IMR-90 (cell line): ENCODE measurements around the gene PRR5. TPM values are rescaled to one million over a fixed set of nuclear protein-coding genes. Genes with fewer than 3 reads are reported as not detected.

ENCODE experiments used
- ATAC-seq: fragments of 200-7000 bp; cut with Tn5 transposase; 2 replicates; pipeline ENCODE4 v1.9.1; 2020; ENCODE audit warnings: low read depth, mild to moderate bottlenecking, moderate library complexity
- BruUV-seq: library from RNA; stranded (reverse); fragments of 400-500 nt; replicated peaks from 2 replicates; lab custom pipeline; 2021; lab: Mats Ljungman, UMichigan
- CTCF ChIA-PET: fragments of 300-600 bp; formaldehyde crosslinking; extraction: SDS; loops from one replicate; lab custom pipeline; 2021; ENCODE audit warnings: antibody characterized with exemption; lab: Yijun Ruan, JAX
- POLR2A ChIA-PET: fragments of 300-600 bp; sonication (Branson Sonifier 250); formaldehyde crosslinking; loops from one replicate; lab custom pipeline; 2022; ENCODE audit warnings: antibody characterized with exemption; ENCODE audit not compliant: unreplicated experiment; lab: Charles Lee
- DNase-seq: peaks from one replicate; pipeline ENCODE4 v3.0.0; 2013
- H2AFZ ChIP-seq: replicated peaks from 2 replicates; pipeline ENCODE3; 2013; ENCODE audit warnings: low read length, mild to moderate bottlenecking; ENCODE audit not compliant: poor library complexity
- H2AK5ac ChIP-seq: 2 replicates; pipeline ENCODE4 v1.6.1; 2013; ENCODE audit warnings: low read depth, low read length, inconsistent platforms
- H2AK9ac ChIP-seq: replicated peaks from 2 replicates; pipeline ENCODE3; 2013; ENCODE audit warnings: mild to moderate bottlenecking, low read depth, low read length, moderate library complexity; ENCODE audit not compliant: poor library complexity
- H2BK120ac ChIP-seq: 2 replicates; pipeline ENCODE4 v1.6.1; 2013; ENCODE audit warnings: low read depth, low read length, inconsistent platforms
- H2BK15ac ChIP-seq: 3 replicates; pipeline ENCODE4 v1.6.1; 2013; ENCODE audit warnings: low read depth, low read length, inconsistent platforms
- H2BK20ac ChIP-seq: 2 replicates; pipeline ENCODE4 v1.6.1; 2013; ENCODE audit warnings: low read depth, mild to moderate bottlenecking, inconsistent platforms, low read length, moderate library complexity
- H2BK5ac ChIP-seq: 2 replicates; pipeline ENCODE4 v1.6.1; 2013; ENCODE audit warnings: mild to moderate bottlenecking, low read depth, low read length, inconsistent platforms; ENCODE audit not compliant: poor library complexity, severe bottlenecking
- H3K14ac ChIP-seq: replicated peaks from 2 replicates; pipeline ENCODE4 v1.6.1; 2013; ENCODE audit warnings: low read depth, low read length, inconsistent platforms
- H3K18ac ChIP-seq: 2 replicates; pipeline ENCODE4 v1.6.1; 2013; ENCODE audit warnings: low read depth, low read length, control low read depth
- H3K23ac ChIP-seq: 2 replicates; pipeline ENCODE4 v1.6.1; 2013; ENCODE audit warnings: low read depth, low read length, inconsistent platforms
- H3K27ac ChIP-seq: 2 replicates; pipeline ENCODE4 v1.5.1; 2013; ENCODE audit warnings: mild to moderate bottlenecking, control low read depth, low read length; ENCODE audit not compliant: insufficient read depth
- H3K27me3 ChIP-seq: 2 replicates; pipeline ENCODE4 v1.6.1; 2013; ENCODE audit warnings: low read length; ENCODE audit not compliant: control insufficient read depth, insufficient read depth
- H3K36me3 ChIP-seq: 2 replicates; pipeline ENCODE4 v1.6.1; 2013; ENCODE audit warnings: low read length, mixed read lengths; ENCODE audit not compliant: control insufficient read depth, insufficient read depth
- H3K4ac ChIP-seq: 2 replicates; pipeline ENCODE4 v1.6.1; 2013; ENCODE audit warnings: low read depth, low read length, inconsistent platforms
- H3K4me1 ChIP-seq: 2 replicates; pipeline ENCODE4 v1.6.1; 2013; ENCODE audit warnings: low read length, mixed read lengths; ENCODE audit not compliant: control insufficient read depth, insufficient read depth
- H3K4me2 ChIP-seq: 2 replicates; pipeline ENCODE4 v1.6.1; 2013; ENCODE audit warnings: low read depth, mild to moderate bottlenecking, control low read depth, low read length, moderate library complexity
- H3K4me3 ChIP-seq: 2 replicates; pipeline ENCODE4 v1.5.1; 2013; ENCODE audit warnings: low read depth, mild to moderate bottlenecking, control low read depth, low read length, moderate library complexity; ENCODE audit not compliant: insufficient read depth
- H3K56ac ChIP-seq: 2 replicates; pipeline ENCODE4 v1.6.1; 2013; ENCODE audit warnings: low read length, inconsistent platforms; ENCODE audit not compliant: insufficient read depth; ENCODE audit errors: extremely low read depth
- H3K79me1 ChIP-seq, 2 experiments: 2 replicates each; pipeline ENCODE4 v1.6.1; 2013; ENCODE audit warnings: low read length in 2 of 2, inconsistent platforms in 1 of 2, low read depth in 1 of 2
- H3K9ac ChIP-seq: 2 replicates; pipeline ENCODE4 v1.6.1; 2013; ENCODE audit warnings: low read depth, low read length, control low read depth
- H3K9me1 ChIP-seq: 2 replicates; pipeline ENCODE4 v1.6.1; 2013; ENCODE audit warnings: low read length, inconsistent platforms; ENCODE audit not compliant: insufficient read depth
- H3K9me3 ChIP-seq: 2 replicates; pipeline ENCODE4 v1.6.1; 2013; ENCODE audit warnings: low read length; ENCODE audit not compliant: control insufficient read depth, insufficient read depth
- H4K20me1 ChIP-seq: 2 replicates; pipeline ENCODE4 v1.6.1; 2013; ENCODE audit warnings: low read length, inconsistent platforms; ENCODE audit not compliant: insufficient read depth
- H4K5ac ChIP-seq: 2 replicates; pipeline ENCODE4 v1.6.1; 2013; ENCODE audit warnings: mild to moderate bottlenecking, low read depth, low read length, control low read depth
- H4K8ac ChIP-seq, 2 experiments: 2 replicates each; pipeline ENCODE4 v1.6.1; 2013; ENCODE audit warnings: low read depth in 2 of 2, low read length in 2 of 2, control low read depth in 1 of 2, inconsistent platforms in 1 of 2
- H4K91ac ChIP-seq: 2 replicates; pipeline ENCODE4 v1.6.1; 2013; ENCODE audit warnings: low read depth, low read length, inconsistent platforms; ENCODE audit not compliant: insufficient read depth
- BHLHE40 ChIP-seq: fragments of 150-350 bp; IDR thresholded peaks from 2 replicates; pipeline ENCODE4 v1.6.1; 2016; ENCODE audit warnings: mild to moderate bottlenecking, low read depth, low read length
- CEBPB ChIP-seq: IDR thresholded peaks from 2 replicates; pipeline ENCODE4 v1.6.1; 2012; ENCODE audit warnings: low read depth, low read length, improper control_type of control experiment
- CHD1 ChIP-seq: IDR thresholded peaks from 2 replicates; pipeline ENCODE4 v1.6.1; 2012; ENCODE audit warnings: low read depth, low read length, improper control_type of control experiment
- CTCF ChIP-seq: conservative IDR thresholded peaks from 2 replicates; pipeline ENCODE4 v1.5.1; 2012; ENCODE audit warnings: mild to moderate bottlenecking, low read depth, low read length, improper control_type of control experiment
- ELK1 ChIP-seq: fragments of 150-350 bp; IDR thresholded peaks from 2 replicates; pipeline ENCODE4 v1.6.1; 2016; ENCODE audit warnings: low read depth, mild to moderate bottlenecking, low read length, moderate library complexity, borderline replicate concordance
- FOS ChIP-seq: fragments of 150-350 bp; IDR thresholded peaks from 2 replicates; pipeline ENCODE4 v1.6.1; 2016; ENCODE audit warnings: low read depth, low read length
- MAFK ChIP-seq: IDR thresholded peaks from 2 replicates; pipeline ENCODE4 v1.6.1; 2012; ENCODE audit warnings: low read depth, low read length, improper control_type of control experiment
- MAZ ChIP-seq: IDR thresholded peaks from 2 replicates; pipeline ENCODE4 v1.6.1; 2012; ENCODE audit warnings: low read depth, mild to moderate bottlenecking, low read length, improper control_type of control experiment, moderate library complexity, borderline replicate concordance
- MXI1 ChIP-seq: IDR thresholded peaks from 2 replicates; pipeline ENCODE4 v1.6.1; 2012; ENCODE audit warnings: low read depth, mild to moderate bottlenecking, low read length, moderate library complexity, borderline replicate concordance
- NFE2L2 ChIP-seq: fragments of 150-350 bp; IDR thresholded peaks from 2 replicates; pipeline ENCODE4 v1.6.1; 2016; ENCODE audit warnings: low read depth, mild to moderate bottlenecking, low read length
- POLR2A ChIP-seq: IDR thresholded peaks from 2 replicates; pipeline ENCODE4 v1.6.1; 2012; ENCODE audit warnings: mild to moderate bottlenecking, low read depth, low read length
- RAD21 ChIP-seq: IDR thresholded peaks from 2 replicates; pipeline ENCODE4 v1.6.1; 2012; ENCODE audit warnings: low read length, improper control_type of control experiment
- RCOR1 ChIP-seq: IDR thresholded peaks from 2 replicates; pipeline ENCODE4 v1.6.1; 2012; ENCODE audit warnings: mild to moderate bottlenecking, low read length, improper control_type of control experiment; ENCODE audit not compliant: insufficient replicate concordance
- RFX5 ChIP-seq: IDR thresholded peaks from 2 replicates; pipeline ENCODE4 v1.8.0; 2012; ENCODE audit warnings: low read depth, mild to moderate bottlenecking, low read length, moderate library complexity
- SMC3 ChIP-seq: fragments of 150-350 bp; IDR thresholded peaks from 2 replicates; pipeline ENCODE4 v1.6.1; 2016; ENCODE audit warnings: low read depth, mild to moderate bottlenecking, antibody characterized with exemption, low read length, moderate library complexity
- USF2 ChIP-seq: fragments of 150-350 bp; IDR thresholded peaks from 2 replicates; pipeline ENCODE4 v1.6.1; 2017; ENCODE audit warnings: mild to moderate bottlenecking, antibody characterized with exemption, low read length, low read depth
- WGBS, 2 experiments: methylation state at CpG; one replicate each; pipeline versions ENCODE4 v1.1.5 to v1.1.7; 2013; ENCODE audit warnings: missing lambda C conversion rate in 2 of 2; ENCODE audit not compliant: insufficient read length in 1 of 2; ENCODE audit errors: extremely low coverage in 2 of 2; 5-methylcytosine and 5-hydroxymethylcytosine counted together
- dilution Hi-C: fragments of 300-500 bp; cut with HindIII; formaldehyde crosslinking; loops from one replicate; pipeline ENCODE4 v1.14.3; 2018; ENCODE audit warnings: low sequenced_read_pairs; ENCODE audit not compliant: unreplicated experiment
- in situ Hi-C: fragments of 300-500 bp; cut with MboI; formaldehyde crosslinking; loops from 3 replicates; pipeline ENCODE4 v1.14.3; 2019; ENCODE audit warnings: low sequenced_read_pairs, inconsistent platforms, mixed read lengths
- intact Hi-C: fragments of 100-400 bp; cut with micrococcal nuclease; formaldehyde crosslinking; loops from 2 replicates; pipeline ENCODE4 v1.10.0; 2022
- polyA plus RNA-seq, 3 experiments: library from polyadenylated mRNA; depleted of rRNA; stranded (reverse); fragments of >200 nt; gene quantifications; 2 replicates each; pipeline ENCODE4 v1.2.3, GENCODE V29; 2012; ENCODE audit warnings: low replicate concordance in 1 of 3
- total RNA-seq: library from RNA; depleted of rRNA; stranded (reverse); fragments of >200 nt; gene quantifications from 2 replicates; pipeline ENCODE4 v1.2.3, GENCODE V29; 2012

PRR5 gene
- total and polyA plus RNA-seq, 2 of the 4 experiments (the other 2 are of a cell fraction) = 8.1 to 24.3 TPM

- ChIA-PET POLR2A (no interaction called here), CTCF (no interaction called here)
- Histone ChIP-seq H2BK15ac (no peak overlapping the region; the same call in 2 of the 3 replicates), H2BK120ac (no peak overlapping the region), H3K9ac (no peak overlapping the region), H3K9me3 (no peaks in the 10 kb centered on the region), H2AFZ (no peak overlapping the region), H3K14ac (no peak overlapping the region), H3K36me3 (peaks cover 3% of the 10 kb centered on the region; the same call in 1 of the 2 replicates), H3K18ac (no peak overlapping the region), H4K91ac (no peak overlapping the region), H3K23ac (no peak overlapping the region), H3K4me1 (peaks cover 8% of the 10 kb centered on the region), H2BK20ac (no peak overlapping the region), H4K20me1 (no peaks in the 10 kb centered on the region; the same call in 1 of the 2 replicates), H3K4me3 (no peak overlapping the region), H4K8ac (no peak overlapping the region), H3K27me3 (no peaks in the 10 kb centered on the region), H3K4me2 (no peak overlapping the region), H3K56ac (no peak overlapping the region), H2BK5ac (no peak overlapping the region), H3K9me1 (peaks cover 8% of the 10 kb centered on the region; the same call in 1 of the 2 replicates), H3K79me1 (0 out of 4 replicates have a peak, but pooled peaks cover 0 to 5% of the 10 kb centered on the region in 2 experiments), H3K27ac (no peak overlapping the region), H3K4ac (no peak overlapping the region), H2AK9ac (no peak overlapping the region), H4K5ac (no peak overlapping the region), H2AK5ac (0 out of 2 replicates have a peak overlapping the region, but pooled peaks have one; percentile 8)
- ATAC-seq (no peak), DNase-seq (no peak)
- BruUV-seq = no TSS peak
- dilution Hi-C loops = no loop called here
- TF ChIP-seq FOS = no peak
- no peak for TF ChIP-seq RAD21
- no peak for TF ChIP-seq MXI1
- TF ChIP-seq CEBPB = no peak
- no peak for TF ChIP-seq USF2
- no peak for TF ChIP-seq MAFK
- TF ChIP-seq POLR2A = no peak
- TF ChIP-seq NFE2L2 = no peak
- no peak for TF ChIP-seq SMC3
- TF ChIP-seq RFX5 = no peak
- TF ChIP-seq CHD1 = no peak
- no peak for TF ChIP-seq CTCF
- TF ChIP-seq RCOR1 = no peak
- TF ChIP-seq MAZ = no peak
- TF ChIP-seq BHLHE40 = no peak
- TF ChIP-seq ELK1 = no peak
- in situ Hi-C loops = no loop called here
- intact Hi-C loops = no loop called here
- WGBS, 2 experiments = 100% methylated on average over 1 of the region's 11 CpGs; no CpG with 5 or more reads in 1 of the 2 experiments
Measured at GRCh38 chr22:44692662-44693007, 9.4 kb upstream of the PRR5 start.
